Thyroid gland (tissue), 4 donors: Measurements from ENCODE around the gene SF3B2.

Source experiments
- POLR2A ChIP-seq, 2 donors: fragments of 450-650 bp; IDR thresholded peaks; one replicate each; pipeline ENCODE4 v1.6.1; 2017; ENCODE audit warnings: antibody characterized with exemption in 2 of 2, mild to moderate bottlenecking in 2 of 2, moderate library complexity in 1 of 2
- TF ChIP-seq, protein P1 (sequence below), 6 experiments: fragments of 200-600 bp in 3 of 6; fragments of 450-650 bp in 3 of 6; sonication (generic) in 3 of 6; IDR thresholded peaks; one replicate each; pipeline ENCODE4 v1.5.1; 2016 to 2019; ENCODE audit warnings: antibody characterized with exemption in 6 of 6, mild to moderate bottlenecking in 2 of 6, inconsistent platforms in 1 of 6, moderate library complexity in 1 of 6

GRCh38 chr11:66008468-66009101 lies 43.6 kb upstream of the SF3B2 start:
- TF ChIP-seq, protein P1, sequence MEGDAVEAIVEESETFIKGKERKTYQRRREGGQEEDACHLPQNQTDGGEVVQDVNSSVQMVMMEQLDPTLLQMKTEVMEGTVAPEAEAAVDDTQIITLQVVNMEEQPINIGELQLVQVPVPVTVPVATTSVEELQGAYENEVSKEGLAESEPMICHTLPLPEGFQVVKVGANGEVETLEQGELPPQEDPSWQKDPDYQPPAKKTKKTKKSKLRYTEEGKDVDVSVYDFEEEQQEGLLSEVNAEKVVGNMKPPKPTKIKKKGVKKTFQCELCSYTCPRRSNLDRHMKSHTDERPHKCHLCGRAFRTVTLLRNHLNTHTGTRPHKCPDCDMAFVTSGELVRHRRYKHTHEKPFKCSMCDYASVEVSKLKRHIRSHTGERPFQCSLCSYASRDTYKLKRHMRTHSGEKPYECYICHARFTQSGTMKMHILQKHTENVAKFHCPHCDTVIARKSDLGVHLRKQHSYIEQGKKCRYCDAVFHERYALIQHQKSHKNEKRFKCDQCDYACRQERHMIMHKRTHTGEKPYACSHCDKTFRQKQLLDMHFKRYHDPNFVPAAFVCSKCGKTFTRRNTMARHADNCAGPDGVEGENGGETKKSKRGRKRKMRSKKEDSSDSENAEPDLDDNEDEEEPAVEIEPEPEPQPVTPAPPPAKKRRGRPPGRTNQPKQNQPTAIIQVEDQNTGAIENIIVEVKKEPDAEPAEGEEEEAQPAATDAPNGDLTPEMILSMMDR (IDR thresholded peaks at IDR 0.05) = no peak
- no peak for TF ChIP-seq POLR2A (IDR thresholded peaks at IDR 0.05)
